Measurements from ENCODE around the gene DDR2.

DNA sequence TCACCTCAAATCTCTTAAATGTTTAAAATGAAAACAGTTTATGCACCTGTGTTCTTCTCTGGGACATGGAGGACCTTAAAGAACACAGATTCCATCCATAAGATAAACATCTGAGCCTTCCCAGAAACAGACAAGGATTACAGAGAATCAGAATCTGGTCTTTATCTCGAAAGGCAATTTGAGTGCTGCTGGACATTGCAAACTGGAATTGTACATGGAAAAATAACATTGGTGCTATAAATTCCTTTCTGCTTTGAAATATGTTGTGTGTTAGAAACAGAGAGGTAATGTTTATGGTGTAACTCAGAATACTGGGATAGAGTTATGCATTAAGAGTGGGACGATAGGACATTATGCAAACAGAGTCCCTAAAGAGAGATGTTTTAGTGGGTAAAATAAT is 6.6 kb upstream of the DDR2 start:
- TF ChIP-seq, protein P1, sequence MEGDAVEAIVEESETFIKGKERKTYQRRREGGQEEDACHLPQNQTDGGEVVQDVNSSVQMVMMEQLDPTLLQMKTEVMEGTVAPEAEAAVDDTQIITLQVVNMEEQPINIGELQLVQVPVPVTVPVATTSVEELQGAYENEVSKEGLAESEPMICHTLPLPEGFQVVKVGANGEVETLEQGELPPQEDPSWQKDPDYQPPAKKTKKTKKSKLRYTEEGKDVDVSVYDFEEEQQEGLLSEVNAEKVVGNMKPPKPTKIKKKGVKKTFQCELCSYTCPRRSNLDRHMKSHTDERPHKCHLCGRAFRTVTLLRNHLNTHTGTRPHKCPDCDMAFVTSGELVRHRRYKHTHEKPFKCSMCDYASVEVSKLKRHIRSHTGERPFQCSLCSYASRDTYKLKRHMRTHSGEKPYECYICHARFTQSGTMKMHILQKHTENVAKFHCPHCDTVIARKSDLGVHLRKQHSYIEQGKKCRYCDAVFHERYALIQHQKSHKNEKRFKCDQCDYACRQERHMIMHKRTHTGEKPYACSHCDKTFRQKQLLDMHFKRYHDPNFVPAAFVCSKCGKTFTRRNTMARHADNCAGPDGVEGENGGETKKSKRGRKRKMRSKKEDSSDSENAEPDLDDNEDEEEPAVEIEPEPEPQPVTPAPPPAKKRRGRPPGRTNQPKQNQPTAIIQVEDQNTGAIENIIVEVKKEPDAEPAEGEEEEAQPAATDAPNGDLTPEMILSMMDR (IDR thresholded peaks at IDR 0.05; ENCODE audit: borderline replicate concordance, extremely low read depth, low read length, poor library complexity, severe bottlenecking), result no peak
- no peak for TF ChIP-seq EZH2 (IDR thresholded peaks at IDR 0.05; ENCODE audit: borderline replicate concordance, low read depth, low read length, severe bottlenecking)

Measured in DND-41 (cell line).